ENCODE data around the gene KRTAP4-11. TPM values are rescaled to one million over a fixed set of nuclear protein-coding genes. Genes with fewer than 3 reads are reported as not detected.
"Not testable (repeated sequence)": the region's sequence is repeated elsewhere in the genome, so short reads cannot be mapped to it uniquely, and the experiment has no call there.

KRTAP4-11 gene
- total RNA-seq, 2 experiments from 2014 or later, result not detected

DNA sequence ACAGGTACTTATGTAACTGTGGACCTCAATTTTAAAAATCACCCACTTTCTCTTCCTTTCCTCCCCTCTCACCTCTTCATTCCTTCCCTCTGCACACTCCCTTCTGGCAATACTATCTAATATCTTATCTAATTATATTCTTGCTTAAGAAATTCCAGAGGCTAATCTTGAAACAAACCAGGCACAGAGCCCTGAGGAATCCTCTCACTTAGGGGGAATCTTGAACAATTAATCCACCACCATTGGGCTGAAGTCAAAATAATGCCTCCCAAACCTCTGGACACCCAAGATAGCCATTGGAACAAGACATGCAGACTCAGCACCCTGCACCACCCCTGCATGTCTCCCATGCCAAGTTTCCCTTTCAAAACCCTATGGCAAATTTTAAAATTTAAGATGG lies 23.2 kb upstream of the KRTAP4-11 start:
- ChIA-PET CTCF (interaction anchor here (1.0 kb wide), 1 partner anchor 12 kb away, joined by 3 read pairs; no protein-coding TSS in a partner anchor), POLR2A (no interaction called here)
- Mint-ChIP-seq H3K9me3 (peaks cover 22% of the 10 kb centered on the region), H3K36me3 (ENCODE audit: low read depth) (peaks cover 2% of the 10 kb centered on the region), H3K4me1 (no peaks in the 10 kb centered on the region), H3K27me3 (peaks cover 3% of the 10 kb centered on the region), H3K27ac (no peak overlapping the region), H3K4me3 (no peak overlapping the region)
- no peak for DNase-seq

GRCh38 chr17:41140360-41141131 lies 22.4 kb upstream of the KRTAP4-11 start, which contains the start of gene KRTAP4-6:
Gene KRTAP4-6 (minus strand): TSS chr17:41140544. CDS start chr17:41140487, 57 bp downstream.
- Mint-ChIP-seq H3K4me3 (no peak within 1 kb of the TSS), H3K27me3 (peaks cover 3% of the 10 kb centered on the region), H3K9me3 (peaks cover 22% of the 10 kb centered on the region), H3K4me1 (no peaks in the 10 kb centered on the region), H3K27ac (no peak within 1 kb of the TSS), H3K36me3 (ENCODE audit: low read depth) (peaks cover 2% of the 10 kb centered on the region)
- CTCF ChIA-PET, result interaction anchor here (1.0 kb wide), 1 partner anchor 11 kb away, joined by 3 read pairs; no protein-coding TSS in a partner anchor
- DNase-seq, result no peak
- POLR2A ChIA-PET, result no interaction called here

- H3K27me3 Mint-ChIP-seq; POLR2A ChIA-PET; H3K36me3 Mint-ChIP-seq (ENCODE audit: low read depth); DNase-seq; CTCF ChIA-PET; H3K4me3 Mint-ChIP-seq; H3K27ac Mint-ChIP-seq; H3K4me1 Mint-ChIP-seq: not testable (repeated sequence)
- H3K9me3 Mint-ChIP-seq, result peaks cover 22% of the 10 kb centered on the region
These were observed 21.7 kb upstream of the KRTAP4-11 start for GRCh38 chr17:41139865-41140264.

GRCh38 chr17:41133880-41134735 lies 15.9 kb upstream of the KRTAP4-11 start:
- no peaks in the 10 kb centered on the region for H3K36me3 Mint-ChIP-seq (ENCODE audit: low read depth)
- peaks cover 5% of the 10 kb centered on the region for H3K9me3 Mint-ChIP-seq
- no peak for DNase-seq
- POLR2A ChIA-PET, result no interaction called here
- no peak overlapping the region for H3K27ac Mint-ChIP-seq
- peaks cover 3% of the 10 kb centered on the region for H3K27me3 Mint-ChIP-seq
- no peak overlapping the region for H3K4me3 Mint-ChIP-seq
- peaks cover 3% of the 10 kb centered on the region for H3K4me1 Mint-ChIP-seq
- CTCF ChIA-PET, result no interaction called here

GRCh38 chr17:41131979-41132378 lies 13.8 kb upstream of the KRTAP4-11 start:
- no peak for DNase-seq
- Mint-ChIP-seq H3K4me3 (no peak overlapping the region), H3K9me3 (no peaks in the 10 kb centered on the region), H3K27ac (no peak overlapping the region), H3K36me3 (ENCODE audit: low read depth) (no peaks in the 10 kb centered on the region), H3K4me1 (peaks cover 3% of the 10 kb centered on the region), H3K27me3 (peaks cover 7% of the 10 kb centered on the region)
- POLR2A ChIA-PET, result no interaction called here
- CTCF ChIA-PET, result no interaction called here

DNA sequence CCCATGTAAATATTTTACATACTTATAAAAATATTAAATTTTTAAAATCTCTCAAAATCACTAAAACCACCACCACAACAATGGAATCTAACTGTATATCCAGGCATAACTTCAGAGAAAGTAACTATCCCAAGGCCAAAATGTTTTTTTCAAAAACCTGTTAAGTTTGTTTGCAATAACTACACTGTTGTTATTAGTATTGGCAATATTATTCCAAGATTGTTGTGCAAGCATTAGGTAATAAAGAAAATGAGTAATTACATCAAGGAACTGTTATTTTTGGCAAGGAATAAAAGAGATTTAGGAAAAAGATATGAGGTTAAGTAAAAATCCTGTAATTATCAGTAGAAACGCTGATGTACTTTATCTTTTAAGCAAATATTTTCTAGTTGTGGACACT lies 9.2 kb upstream of the KRTAP4-11 start:
- Mint-ChIP-seq H3K27ac (no peak overlapping the region), H3K4me3 (no peak overlapping the region), H3K4me1 (peaks cover 29% of the 10 kb centered on the region), H3K9me3 (peaks cover 2% of the 10 kb centered on the region), H3K36me3 (ENCODE audit: low read depth) (no peaks in the 10 kb centered on the region), H3K27me3 (peaks cover 7% of the 10 kb centered on the region)
- POLR2A ChIA-PET, result no interaction called here
- no peak for DNase-seq
- CTCF ChIA-PET, result no interaction called here

DNA sequence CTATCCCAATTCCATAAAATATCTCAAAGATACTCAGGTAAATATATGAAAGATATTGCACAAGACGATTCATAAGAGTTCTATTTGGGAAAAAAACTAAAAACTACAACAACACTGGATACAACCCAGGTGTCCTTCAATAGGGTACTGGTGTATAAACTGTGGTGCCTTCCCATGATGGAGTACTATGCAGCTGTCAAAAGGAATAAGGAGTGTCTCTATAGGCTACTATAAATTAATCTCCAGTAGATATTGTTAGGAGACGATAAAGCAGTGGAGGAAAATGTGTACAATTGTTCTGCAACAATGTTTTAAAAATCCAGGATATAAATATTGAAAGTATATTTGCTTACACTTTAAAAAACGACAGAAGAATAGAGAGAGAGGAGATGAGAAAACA lies 8.2 kb upstream of the KRTAP4-11 start:
- Mint-ChIP-seq H3K9me3 (peaks cover 7% of the 10 kb centered on the region), H3K4me1 (peaks cover 30% of the 10 kb centered on the region), H3K27me3 (peaks cover 7% of the 10 kb centered on the region), H3K27ac (no peak overlapping the region), H3K4me3 (no peak overlapping the region), H3K36me3 (ENCODE audit: low read depth) (no peaks in the 10 kb centered on the region)
- ChIA-PET POLR2A (no interaction called here), CTCF (no interaction called here)
- DNase-seq, result no peak

DNA sequence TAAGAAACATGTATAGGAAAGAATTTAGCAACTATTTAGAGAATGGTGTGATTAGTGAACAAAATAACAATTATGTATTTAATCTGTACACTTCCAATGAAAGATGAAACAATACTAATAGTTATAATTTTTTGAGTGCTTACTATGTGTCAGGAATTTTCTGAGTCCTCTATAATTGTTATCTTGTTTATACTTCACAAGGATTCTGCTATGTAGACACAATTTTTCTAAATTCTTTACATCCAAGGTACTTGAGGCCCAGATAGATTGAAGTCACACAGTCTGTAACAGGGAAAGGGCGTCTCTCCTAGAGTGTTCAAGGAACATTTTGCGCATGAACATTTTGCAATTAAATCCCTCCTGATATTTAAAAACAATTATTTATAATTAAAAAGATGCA lies 6.9 kb upstream of the KRTAP4-11 start:
- Mint-ChIP-seq H3K27ac (no peak overlapping the region), H3K4me1 (peaks cover 36% of the 10 kb centered on the region), H3K4me3 (no peak overlapping the region), H3K9me3 (peaks cover 13% of the 10 kb centered on the region), H3K36me3 (ENCODE audit: low read depth) (peaks cover 2% of the 10 kb centered on the region), H3K27me3 (peaks cover 7% of the 10 kb centered on the region)
- ChIA-PET POLR2A (no interaction called here), CTCF (no interaction called here)
- DNase-seq, result no peak

- H3K36me3 Mint-ChIP-seq (ENCODE audit: low read depth); H3K27me3 Mint-ChIP-seq; CTCF ChIA-PET; DNase-seq; H3K4me3 Mint-ChIP-seq; POLR2A ChIA-PET; H3K27ac Mint-ChIP-seq: not testable (repeated sequence)
- peaks cover 40% of the 10 kb centered on the region for H3K4me1 Mint-ChIP-seq
- H3K9me3 Mint-ChIP-seq, result peaks cover 13% of the 10 kb centered on the region
These were observed 5.8 kb upstream of the KRTAP4-11 start, which contains the start of gene KRTAP4-12 for GRCh38 chr17:41123991-41124371. Gene KRTAP4-12 (minus strand): TSS chr17:41124182. CDS start chr17:41124122, 60 bp downstream.

- H3K36me3 Mint-ChIP-seq (ENCODE audit: low read depth); CTCF ChIA-PET; DNase-seq; H3K27ac Mint-ChIP-seq; H3K27me3 Mint-ChIP-seq; H3K4me3 Mint-ChIP-seq; POLR2A ChIA-PET: not testable (repeated sequence)
- Mint-ChIP-seq H3K4me1 (peaks cover 40% of the 10 kb centered on the region), H3K9me3 (peaks cover 13% of the 10 kb centered on the region)
These were observed 5.3 kb upstream of the KRTAP4-11 start for GRCh38 chr17:41123292-41123990.

- Mint-ChIP-seq H3K9me3 (peaks cover 13% of the 10 kb centered on the region), H3K4me1 (peaks cover 40% of the 10 kb centered on the region), H3K4me3 (no peak overlapping the region), H3K27ac (no peak overlapping the region), H3K36me3 (ENCODE audit: low read depth) (peaks cover 2% of the 10 kb centered on the region), H3K27me3 (no peaks in the 10 kb centered on the region)
- CTCF ChIA-PET, result no interaction called here
- POLR2A ChIA-PET, result no interaction called here
- DNase-seq, result no peak
These were observed 3.6 kb upstream of the KRTAP4-11 start for GRCh38 chr17:41121742-41122141.

DNA sequence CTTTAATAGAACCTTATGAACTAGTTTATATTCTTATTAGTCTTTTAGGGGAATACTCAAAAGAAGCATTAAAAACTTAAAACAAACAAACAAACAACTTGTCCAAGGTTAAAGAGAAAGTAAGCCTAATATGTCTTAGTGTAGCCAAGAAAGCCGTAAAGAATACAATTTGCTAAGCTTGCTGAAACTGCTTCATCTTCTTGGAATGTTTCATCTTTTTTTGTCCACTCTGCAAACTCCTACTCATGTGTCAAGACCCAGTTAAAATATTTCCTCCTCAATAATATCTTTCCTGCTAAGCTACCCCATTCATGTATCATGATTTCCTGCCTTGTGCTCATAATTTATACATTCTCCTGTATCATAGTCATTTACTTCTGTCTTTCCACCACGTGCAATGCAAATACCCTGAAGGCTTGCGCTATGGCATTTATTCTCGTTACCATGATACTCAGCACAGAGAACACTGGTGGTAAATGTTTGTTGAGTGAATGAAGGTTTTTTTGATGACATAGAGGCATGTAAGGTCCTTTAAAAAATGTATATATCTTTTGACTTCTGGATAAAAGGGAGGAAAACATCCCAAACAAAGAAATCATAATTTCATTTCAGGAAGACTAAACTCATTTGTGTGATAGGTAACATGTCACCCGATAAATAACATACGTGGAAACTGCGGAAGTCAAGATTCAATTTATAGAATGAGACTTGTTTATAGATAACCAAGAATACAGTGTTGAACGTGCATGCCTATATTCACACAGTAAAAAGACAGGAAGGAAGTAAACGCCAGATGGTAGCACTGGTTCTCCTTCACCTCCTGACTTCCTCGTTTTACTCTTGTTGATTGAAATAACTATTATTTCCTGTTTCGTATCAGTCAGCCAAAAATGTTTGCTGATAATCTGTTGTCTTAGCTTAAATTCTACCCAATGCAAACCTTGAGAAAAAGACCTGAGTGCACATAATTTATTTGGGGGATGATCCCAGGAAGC lies 1.8 kb upstream of the KRTAP4-11 start:
- not testable (repeated sequence) for H3K4me3 Mint-ChIP-seq

More for the DNA sequence above, 1.8 kb upstream of the KRTAP4-11 start:
- Mint-ChIP-seq H3K4me1 (peaks cover 26% of the 10 kb centered on the region), H3K9me3 (peaks cover 13% of the 10 kb centered on the region), H3K27ac (peak overlapping the region; percentile 79)
- H3K36me3 Mint-ChIP-seq (ENCODE audit: low read depth); DNase-seq; CTCF ChIA-PET; POLR2A ChIA-PET; H3K27me3 Mint-ChIP-seq: not testable (repeated sequence)
